H9 (cell line): ENCODE data around the gene LRRC3. TPM values are rescaled to one million over a fixed set of nuclear protein-coding genes. Genes with fewer than 3 reads are reported as not detected.

Experiments used
- DNase-seq: peaks from one replicate; pipeline ENCODE4 v3.0.0-alpha.2; 2017
- H2AFZ ChIP-seq: one replicate; pipeline ENCODE4 v1.6.1; 2013; ENCODE audit warnings: mild to moderate bottlenecking, low read length, control low read depth, moderate library complexity
- H2AK5ac ChIP-seq: 2 replicates; pipeline ENCODE4 v1.6.1; 2013; ENCODE audit warnings: low read length, control low read depth, mixed read lengths; ENCODE audit not compliant: insufficient read length
- H2BK120ac ChIP-seq: one replicate; pipeline ENCODE4 v1.6.1; 2013; ENCODE audit warnings: low read depth, mild to moderate bottlenecking, low read length, control low read depth, inconsistent platforms; ENCODE audit not compliant: poor library complexity, severe bottlenecking
- H2BK12ac ChIP-seq: 2 replicates; pipeline ENCODE4 v1.6.1; 2013; ENCODE audit warnings: low read length, control low read depth, mixed read lengths, low read depth; ENCODE audit not compliant: insufficient read length
- H2BK15ac ChIP-seq: 2 replicates; pipeline ENCODE4 v1.6.1; 2013; ENCODE audit warnings: low read depth, low read length, control low read depth
- H2BK20ac ChIP-seq: one replicate; pipeline ENCODE4 v1.6.1; 2013; ENCODE audit warnings: low read depth, mild to moderate bottlenecking, low read length, control low read depth, inconsistent platforms; ENCODE audit not compliant: poor library complexity, severe bottlenecking
- H2BK5ac ChIP-seq: 2 replicates; pipeline ENCODE4 v1.6.1; 2013; ENCODE audit warnings: low read length, control low read depth, mixed read lengths; ENCODE audit not compliant: insufficient read length
- H3K14ac ChIP-seq: 2 replicates; pipeline ENCODE4 v1.6.1; 2013; ENCODE audit warnings: low read length, control low read depth; ENCODE audit not compliant: insufficient read depth
- H3K18ac ChIP-seq: 2 replicates; pipeline ENCODE4 v1.6.1; 2013; ENCODE audit warnings: low read depth, mild to moderate bottlenecking, mixed read lengths, low read length, control low read depth; ENCODE audit not compliant: insufficient read length
- H3K23ac ChIP-seq: 2 replicates; pipeline ENCODE4 v1.6.1; 2013; ENCODE audit warnings: low read length, control low read depth, mixed read lengths, low read depth; ENCODE audit not compliant: insufficient read length
- H3K23me2 ChIP-seq: 2 replicates; pipeline ENCODE4 v1.6.1; 2013; ENCODE audit warnings: low read depth, mild to moderate bottlenecking, mixed read lengths, low read length, control low read depth; ENCODE audit not compliant: insufficient read length, poor library complexity, severe bottlenecking
- H3K27ac ChIP-seq: 2 replicates; pipeline ENCODE4 v1.5.1; 2013; ENCODE audit warnings: low read length, control low read depth, mixed read lengths, low read depth; ENCODE audit not compliant: insufficient read length
- H3K27me3 ChIP-seq: 2 replicates; pipeline ENCODE4 v1.6.1; 2013; ENCODE audit warnings: low read length, control low read depth, inconsistent platforms; ENCODE audit not compliant: insufficient read depth
- H3K4ac ChIP-seq: 2 replicates; pipeline ENCODE4 v1.6.1; 2013; ENCODE audit warnings: low read depth, mild to moderate bottlenecking, control low read depth, inconsistent platforms, low read length, moderate library complexity
- H3K4me1 ChIP-seq: 2 replicates; pipeline ENCODE4 v1.6.1; 2013; ENCODE audit warnings: low read length, control low read depth, inconsistent platforms; ENCODE audit not compliant: insufficient read depth
- H3K4me2 ChIP-seq: 2 replicates; pipeline ENCODE4 v1.6.1; 2013; ENCODE audit warnings: low read length, control low read depth, mixed read lengths; ENCODE audit not compliant: insufficient read length, insufficient read depth
- H3K56ac ChIP-seq: 2 replicates; pipeline ENCODE4 v1.6.1; 2013; ENCODE audit warnings: low read depth, mild to moderate bottlenecking, mixed read lengths, low read length, control low read depth; ENCODE audit not compliant: insufficient read length
- H3K79me1 ChIP-seq: 2 replicates; pipeline ENCODE4 v1.6.1; 2013; ENCODE audit warnings: low read depth, mild to moderate bottlenecking, moderate library complexity, low read length, control low read depth, inconsistent platforms; ENCODE audit not compliant: insufficient read depth, poor library complexity, severe bottlenecking
- H3K79me2 ChIP-seq: 2 replicates; pipeline ENCODE4 v1.6.1; 2013; ENCODE audit warnings: low read length, control low read depth, inconsistent platforms; ENCODE audit not compliant: insufficient read depth
- H3K9ac ChIP-seq: 2 replicates; pipeline ENCODE4 v1.6.1; 2013; ENCODE audit warnings: low read length, control low read depth, mixed read lengths; ENCODE audit not compliant: insufficient read length; ENCODE audit errors: extremely low read depth
- H3K9me3 ChIP-seq: one replicate; pipeline ENCODE4 v1.6.1; 2013; ENCODE audit warnings: low read depth, low read length, inconsistent platforms; ENCODE audit not compliant: control insufficient read depth
- H3T11ph ChIP-seq: one replicate; pipeline ENCODE4 v1.6.1; 2013; ENCODE audit warnings: mild to moderate bottlenecking, low read length, control low read depth, inconsistent platforms
- H4K20me1 ChIP-seq: one replicate; pipeline ENCODE4 v1.6.1; 2013; ENCODE audit not compliant: control insufficient read depth, insufficient read length, insufficient read depth
- H4K5ac ChIP-seq: 2 replicates; pipeline ENCODE4 v1.6.1; 2013; ENCODE audit warnings: low read depth, mild to moderate bottlenecking, mixed read lengths, low read length, control low read depth; ENCODE audit not compliant: insufficient read length
- H4K8ac ChIP-seq: replicated peaks from 2 replicates; pipeline ENCODE4 v1.6.1; 2013; ENCODE audit warnings: low read length, control low read depth, mixed read lengths, low read depth; ENCODE audit not compliant: insufficient read length
- H4K91ac ChIP-seq: 2 replicates; pipeline ENCODE4 v1.6.1; 2013; ENCODE audit warnings: low read depth, mild to moderate bottlenecking, moderate library complexity, mixed read lengths, low read length, control low read depth; ENCODE audit not compliant: insufficient read length
- H3K27ac Mint-ChIP-seq, 3 experiments: 2 replicates in 2 of 3; 3 replicates in 1 of 3; pipeline ENCODE4 v1.8.0; 2020 to 2021; ENCODE audit warnings: mixed read lengths in 3 of 3, mild to moderate bottlenecking in 1 of 3, moderate library complexity in 1 of 3
- H3K27me3 Mint-ChIP-seq: 2 replicates; pipeline ENCODE4 v1.8.0; 2021; ENCODE audit warnings: low read depth, mild to moderate bottlenecking, moderate library complexity, mixed read lengths
- H3K36me3 Mint-ChIP-seq, 3 experiments: 2 replicates in 2 of 3; 3 replicates in 1 of 3; pipeline ENCODE4 v1.8.0; 2020 to 2021; ENCODE audit warnings: low read depth in 3 of 3, mixed read lengths in 3 of 3; ENCODE audit not compliant: insufficient read depth in 1 of 3
- H3K4me1 Mint-ChIP-seq, 2 experiments: 2 replicates each; pipeline ENCODE4 v1.8.0; 2020; ENCODE audit warnings: mixed read lengths in 2 of 2
- H3K4me3 Mint-ChIP-seq, 2 experiments: 2 replicates in 1 of 2; 3 replicates in 1 of 2; pipeline ENCODE4 v1.8.0; 2020 to 2021; ENCODE audit warnings: mild to moderate bottlenecking in 2 of 2, mixed read lengths in 2 of 2, moderate library complexity in 1 of 2
- H3K9me3 Mint-ChIP-seq, 2 experiments: 2 replicates in 1 of 2; 3 replicates in 1 of 2; pipeline ENCODE4 v1.8.0; 2020; ENCODE audit warnings: mild to moderate bottlenecking in 2 of 2, mixed read lengths in 2 of 2, moderate library complexity in 1 of 2
- CTCF ChIP-seq: fragments of 200-600 bp; sonication (generic); conservative IDR thresholded peaks from 3 replicates; pipeline ENCODE4 v1.8.0; 2021; ENCODE audit warnings: antibody characterized with exemption, mild to moderate bottlenecking
- WGBS: extraction: QIAGEN DNeasy Blood & Tissue Kit; methylation state at CpG from one replicate; pipeline ENCODE4 v1.1.7; 2013; ENCODE audit warnings: missing lambda C conversion rate, low lambda C conversion rate, mixed read lengths; ENCODE audit not compliant: insufficient read length; ENCODE audit errors: extremely low coverage; 5-methylcytosine and 5-hydroxymethylcytosine counted together
- total RNA-seq: library from RNA; stranded (reverse); gene quantifications from 2 replicates; pipeline ENCODE4 v1.2.1, GENCODE V29; 2021

LRRC3 gene
- total RNA-seq, 1 experiment from 2014 or later = 3.1 TPM

GRCh38 chr21:44437696-44438431, 17.4 kb upstream of the LRRC3 start:
- H3K9ac ChIP-seq = no peak overlapping the region
- H2BK5ac ChIP-seq = no peak overlapping the region
- Mint-ChIP-seq H3K27ac (peak overlapping the region in 1 of 3 experiments; percentile 93; a peak in 1 of 7 replicates), H3K27me3 (no peaks in the 10 kb centered on the region; the same call in 1 of the 2 replicates), H3K9me3 (no peaks in the 10 kb centered on the region), H3K36me3 (no peaks in the 10 kb centered on the region; a peak in 2 of 7 replicates), H3K4me3 (no peak overlapping the region), H3K4me1 (no peaks in the 10 kb centered on the region)
- no peak for TF ChIP-seq CTCF
- DNase-seq = no peak
- no peak overlapping the region for H2BK12ac ChIP-seq
- H2BK20ac ChIP-seq = no peak overlapping the region
- H3K18ac ChIP-seq = no peak overlapping the region
- H3K4me1 ChIP-seq = no peaks in the 10 kb centered on the region
- H3K14ac ChIP-seq = no peak overlapping the region
- H3K27me3 ChIP-seq = no peaks in the 10 kb centered on the region
- H2BK120ac ChIP-seq = no peak overlapping the region
- H2BK15ac ChIP-seq = no peak overlapping the region
- H3K79me1 ChIP-seq = no peaks in the 10 kb centered on the region
- no peak overlapping the region for H3T11ph ChIP-seq
- no peak overlapping the region for H4K8ac ChIP-seq
- H2AK5ac ChIP-seq = no peak overlapping the region
- H2AFZ ChIP-seq = no peak overlapping the region
- no peak overlapping the region for H3K23ac ChIP-seq
- H3K27ac ChIP-seq = no peak overlapping the region
- no peak overlapping the region for H4K5ac ChIP-seq
- H4K91ac ChIP-seq = no peak overlapping the region
- H3K79me2 ChIP-seq = no peaks in the 10 kb centered on the region
- H4K20me1 ChIP-seq = no peaks in the 10 kb centered on the region
- no CpG with 5 or more reads among the region's 19 CpGs for WGBS
- H3K23me2 ChIP-seq = no peaks in the 10 kb centered on the region
- no peak overlapping the region for H3K4ac ChIP-seq
- H3K56ac ChIP-seq = no peak overlapping the region
- no peak overlapping the region for H3K4me2 ChIP-seq
- no peaks in the 10 kb centered on the region for H3K9me3 ChIP-seq
